Stimulated activated CD8-positive, alpha-beta memory T cell treated with anti-CD3 and anti-CD28 coated beads, Interleukin-4, amount 100 ng/mL, for 1 hour (primary cell): ENCODE data around the gene UBE4B.
"Not testable (repeated sequence)": the region's sequence is repeated elsewhere in the genome, so short reads cannot be mapped to it uniquely, and the experiment has no call there.

Experiments
- DNase-seq, 2 donors: peaks; one replicate each; pipeline ENCODE4 v3.0.0-alpha.2; 2020; ENCODE audit warnings: low read depth in 2 of 2, low spot score in 1 of 2

The UBE4B gene

GRCh38 chr1:10032590-10033358, at the start of gene UBE4B:
Gene UBE4B (plus strand): TSS chr1:10032958. CDS start chr1:10033671, 713 bp downstream.
- peak; percentile 88 to 95 for DNase-seq

DNA sequence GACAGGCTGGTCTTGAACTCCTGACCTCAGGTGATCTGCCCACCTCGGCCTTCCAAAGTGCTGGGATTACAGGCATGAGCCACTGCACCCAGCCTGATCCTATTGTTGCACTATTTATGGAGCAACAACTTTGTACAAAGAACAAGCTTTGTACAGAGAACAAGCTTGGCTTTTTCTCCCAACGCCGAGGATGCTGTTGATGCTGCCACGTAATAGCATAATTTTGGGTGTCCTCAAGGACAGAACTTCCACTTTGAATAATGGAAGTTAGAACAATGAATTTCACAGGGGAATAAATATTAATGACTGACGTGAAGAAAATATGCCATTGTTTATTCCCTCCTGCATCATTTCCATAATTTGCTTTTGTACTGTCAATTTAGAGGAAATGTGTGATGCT, 48.5 kb upstream of the UBE4B start:
- no peak for DNase-seq

DNA sequence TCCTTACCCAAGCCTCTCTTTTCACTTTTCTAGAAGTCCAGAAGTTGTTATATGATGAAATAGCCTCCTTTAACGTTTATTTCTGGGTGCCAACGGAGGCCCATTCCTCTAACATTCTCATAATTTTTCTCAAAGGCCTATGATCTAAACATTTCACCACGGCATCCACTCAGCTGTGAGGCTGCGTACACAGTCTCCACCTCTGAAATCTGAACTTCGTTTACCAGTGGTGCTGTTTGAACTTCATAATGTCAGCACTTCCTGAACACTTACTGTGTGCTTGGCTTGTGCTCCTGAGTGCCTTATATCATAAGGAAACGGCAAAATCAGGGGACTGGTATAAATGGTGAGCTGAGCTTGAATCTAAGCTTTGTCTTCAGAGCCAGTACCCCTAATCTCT, 47.8 kb upstream of the UBE4B start:
- no peak for DNase-seq

DNA sequence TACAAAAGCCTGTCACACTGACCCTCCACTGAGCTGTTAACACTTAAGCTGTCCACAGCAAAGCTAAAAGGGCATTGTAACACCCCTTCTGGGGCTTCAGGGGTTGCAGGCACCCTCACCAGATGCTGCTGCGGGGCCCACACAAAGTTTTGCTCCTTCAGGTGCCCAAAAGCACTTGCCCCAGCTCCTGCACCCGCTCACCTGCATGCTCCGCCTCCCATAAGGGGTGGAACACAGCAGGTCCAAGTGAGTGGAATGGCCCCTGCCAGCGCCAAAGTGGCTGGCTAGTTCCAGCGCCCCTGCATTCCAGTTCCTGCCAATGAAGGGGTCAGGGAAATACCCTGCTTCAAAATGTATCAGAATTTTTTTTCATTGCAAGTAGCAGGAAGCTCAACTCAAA, 43.0 kb upstream of the UBE4B start:
- DNase-seq, result no peak

DNA sequence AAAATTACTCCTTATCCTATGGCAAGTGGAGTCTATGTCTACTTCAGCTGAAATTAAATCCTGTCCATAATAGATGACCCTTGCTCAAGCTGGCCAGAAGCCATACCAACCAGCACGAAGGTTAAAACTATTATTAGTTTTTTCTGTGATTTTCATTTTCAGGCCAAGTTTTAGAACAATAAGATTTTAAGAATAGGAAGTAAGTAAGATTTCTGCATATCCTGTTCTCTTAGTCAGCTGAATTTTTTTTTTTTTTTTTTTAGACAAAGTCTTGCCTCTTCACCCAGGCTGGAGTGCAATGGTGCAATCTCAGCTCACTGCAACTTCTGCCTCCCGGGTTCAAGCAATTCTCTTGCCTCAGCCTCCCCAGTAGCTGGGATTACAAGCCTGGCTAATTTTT, 41.8 kb upstream of the UBE4B start:
- DNase-seq, result no peak

DNA sequence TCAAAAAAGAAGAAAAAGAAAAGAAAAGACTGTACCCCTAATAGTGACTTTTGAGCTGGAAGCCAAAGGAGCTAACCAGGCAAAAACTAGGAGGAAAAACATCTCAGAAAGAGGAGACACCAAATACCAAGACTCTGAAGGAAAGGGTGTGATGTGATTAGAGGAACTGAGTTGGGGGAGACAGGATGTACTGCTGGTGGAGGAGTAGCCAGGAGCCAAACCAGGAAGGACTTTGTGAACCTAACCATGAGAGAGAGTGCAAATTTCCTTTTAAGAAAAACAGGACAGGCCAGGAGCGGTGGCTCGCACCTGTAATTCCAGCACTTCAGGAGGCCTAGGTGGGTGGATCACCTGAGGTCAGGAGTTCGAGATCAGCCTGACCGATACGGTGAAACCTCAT, 39.8 kb upstream of the UBE4B start:
- DNase-seq, result no peak

- no peak for DNase-seq
Observed at GRCh38 chr1:9993561-9994075, 39.1 kb upstream of the UBE4B start.

DNA sequence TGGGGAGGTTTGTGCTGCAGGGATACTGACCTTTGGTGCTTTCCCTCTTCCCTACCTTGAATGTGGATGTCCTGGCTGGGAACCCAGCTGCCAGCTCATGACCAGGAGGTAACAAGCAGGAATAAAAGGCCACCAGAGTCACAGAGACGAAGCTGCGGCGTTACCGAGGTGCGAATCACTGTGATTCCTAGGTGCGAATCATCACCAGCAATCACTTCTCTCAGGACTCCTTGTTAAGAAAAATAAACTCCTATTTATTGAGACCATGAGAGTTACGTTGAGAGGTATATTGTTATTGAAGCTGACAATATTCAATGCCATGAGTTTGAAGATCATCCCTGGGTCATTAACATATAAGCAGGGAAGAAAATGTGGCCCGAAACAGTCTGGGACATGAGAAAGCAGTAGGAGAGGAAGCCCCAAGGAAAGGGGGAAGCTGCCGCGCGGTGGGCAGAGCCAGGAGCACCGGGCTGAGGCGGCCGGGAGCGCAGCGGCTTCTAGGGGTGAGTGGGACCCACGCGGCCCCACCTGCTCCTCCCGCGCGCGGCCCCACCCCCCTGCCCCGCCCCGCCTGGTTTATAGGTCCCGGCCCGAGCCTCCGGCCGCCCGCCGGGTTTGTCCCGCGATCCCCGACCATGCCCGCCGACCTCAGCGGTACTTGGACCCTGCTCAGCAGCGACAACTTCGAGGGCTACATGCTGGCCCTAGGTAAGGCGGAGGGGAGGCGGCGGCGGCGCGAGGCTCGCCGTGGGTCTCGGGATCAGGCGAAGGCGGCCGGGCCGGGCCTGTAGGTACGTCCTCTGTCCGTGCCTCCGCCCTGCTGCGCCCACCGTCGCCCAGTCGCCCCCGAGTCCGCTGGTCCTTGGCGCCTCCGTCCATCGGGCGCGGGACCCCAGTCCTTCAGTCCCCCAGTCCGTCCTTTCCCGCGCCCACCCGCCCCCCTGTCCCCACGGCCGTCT, 35.9 kb upstream of the UBE4B start, which contains the start of gene RBP7:
TSS of gene RBP7 (plus strand) at position 605 of the 959 bp plus-strand sequence. CDS start at position 636, 31 bp downstream.
- DNase-seq, result no peak

- no peak for DNase-seq
Observed at GRCh38 chr1:10001016-10001665, 31.6 kb upstream of the UBE4B start.

DNA sequence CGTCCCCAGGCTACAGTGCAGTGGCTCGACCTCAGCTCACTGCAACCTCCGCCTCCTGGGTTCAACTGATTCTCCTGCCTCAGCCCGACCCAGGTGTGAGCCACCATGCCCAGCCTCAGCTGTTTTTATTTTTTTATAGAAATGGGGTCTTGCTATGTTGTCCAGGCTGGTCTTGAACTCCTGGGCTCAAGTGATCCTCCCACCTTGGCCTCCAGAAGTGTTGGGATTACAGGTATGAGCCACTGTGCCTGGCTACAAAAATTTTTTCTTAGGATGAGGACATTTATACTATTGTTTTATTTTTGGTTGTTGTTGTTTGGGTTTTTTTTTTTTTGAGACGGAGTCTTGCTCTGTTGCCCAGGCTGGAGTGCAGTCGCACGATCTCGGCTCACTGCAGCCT, 27.5 kb upstream of the UBE4B start:
- not testable (repeated sequence) for DNase-seq

DNA sequence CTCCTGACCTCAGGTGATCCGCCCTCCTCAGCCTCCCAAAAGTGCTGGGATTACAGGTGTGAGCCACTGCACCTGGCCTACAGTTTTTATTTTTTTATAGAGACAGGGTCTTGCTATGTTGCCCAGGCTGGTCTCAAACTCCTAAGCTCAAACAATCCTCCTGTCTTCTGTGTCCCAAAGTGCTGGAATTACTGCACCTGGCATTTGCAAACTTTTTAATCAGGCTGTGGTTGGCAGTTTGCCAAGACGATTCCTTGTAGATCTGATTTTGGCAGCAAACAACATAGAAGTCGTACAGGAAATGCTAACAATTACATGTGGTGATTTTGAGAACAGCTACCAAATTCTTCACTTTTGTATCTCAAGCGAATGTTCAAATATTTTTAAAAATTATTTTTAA, 25.6 kb upstream of the UBE4B start:
- DNase-seq, result no peak

DNA sequence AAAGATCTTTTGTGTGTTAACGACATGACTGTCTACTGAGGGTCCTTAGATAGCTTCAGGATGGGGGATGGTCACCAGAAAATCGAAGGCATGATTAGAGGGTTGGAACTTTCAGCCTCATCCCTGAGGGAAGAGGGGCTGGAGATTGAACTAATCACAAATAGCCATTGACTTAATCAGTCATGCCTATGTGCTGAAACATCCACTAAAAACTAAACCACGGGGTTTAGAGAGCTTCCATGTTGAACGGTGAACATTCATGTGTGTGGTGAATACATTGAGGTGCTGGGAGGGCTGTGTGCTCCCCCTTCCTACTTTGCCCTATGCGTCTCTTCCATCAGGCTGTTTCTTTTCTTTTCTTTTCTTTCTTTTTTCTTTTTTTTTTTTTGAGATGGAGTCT, 18.7 kb upstream of the UBE4B start:
- DNase-seq, result no peak

GRCh38 chr1:10019561-10019960, 13.2 kb upstream of the UBE4B start:
- DNase-seq, result no peak

- no peak for DNase-seq
Observed at GRCh38 chr1:10020086-10020485, 12.7 kb upstream of the UBE4B start.

DNA sequence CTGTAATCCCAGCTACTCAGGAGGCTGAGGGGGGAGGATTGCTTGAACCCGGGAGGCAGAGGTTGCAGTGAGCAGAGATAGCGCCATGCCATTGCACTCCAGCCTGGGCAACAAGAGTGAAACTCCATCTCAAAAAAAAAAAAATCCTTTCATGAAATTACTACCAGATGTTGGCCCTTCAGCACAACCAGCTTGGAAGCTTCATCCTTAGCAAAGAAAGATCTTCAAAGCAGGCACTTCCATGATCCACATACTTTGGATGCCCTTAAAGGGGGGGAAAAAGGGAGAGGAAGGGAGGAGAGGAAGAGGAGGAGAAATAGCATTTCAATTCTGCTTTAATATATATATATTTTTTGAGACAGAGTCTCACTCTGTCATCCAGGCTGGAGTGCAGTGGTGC, 12.1 kb upstream of the UBE4B start:
- not testable (repeated sequence) for DNase-seq

DNA sequence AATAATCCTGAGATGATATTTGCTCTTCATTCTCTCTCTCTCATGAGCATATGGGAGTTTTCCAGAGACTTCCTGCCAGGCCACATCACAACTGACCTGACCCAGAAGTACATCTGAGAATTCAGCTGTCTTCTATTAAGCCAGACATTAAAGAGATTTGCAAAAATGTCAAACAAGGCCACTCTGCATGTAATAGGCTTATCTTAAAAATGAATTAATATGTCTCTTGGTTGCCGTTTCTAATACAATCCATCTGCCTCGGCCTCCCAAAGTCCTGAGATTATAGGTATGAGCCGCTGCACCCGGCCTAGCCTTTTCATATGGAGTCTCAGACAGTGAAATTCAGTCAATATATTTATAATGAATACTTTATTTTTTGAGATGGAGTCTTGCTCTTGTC, 10.8 kb upstream of the UBE4B start:
- not testable (repeated sequence) for DNase-seq

DNA sequence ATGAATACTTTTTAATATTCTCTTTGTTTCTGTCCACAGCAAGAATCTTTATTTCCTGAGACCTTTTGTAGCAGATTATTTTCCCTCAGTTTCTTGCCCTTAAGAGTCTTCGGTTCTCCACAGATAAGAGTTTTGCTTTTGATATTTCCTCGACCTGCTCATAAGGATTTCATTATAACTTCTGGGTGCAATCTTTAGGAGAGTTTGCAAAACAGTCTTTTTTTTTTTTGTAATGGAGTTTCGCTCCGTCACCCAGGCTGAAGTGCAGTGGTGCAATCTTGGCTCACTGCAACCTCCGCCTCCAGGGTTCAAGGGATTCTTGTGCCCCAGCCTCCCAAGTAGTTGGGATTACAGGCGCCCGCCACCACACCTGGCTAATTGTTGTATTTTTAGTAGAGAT, 10.1 kb upstream of the UBE4B start:
- DNase-seq, result no peak

DNA sequence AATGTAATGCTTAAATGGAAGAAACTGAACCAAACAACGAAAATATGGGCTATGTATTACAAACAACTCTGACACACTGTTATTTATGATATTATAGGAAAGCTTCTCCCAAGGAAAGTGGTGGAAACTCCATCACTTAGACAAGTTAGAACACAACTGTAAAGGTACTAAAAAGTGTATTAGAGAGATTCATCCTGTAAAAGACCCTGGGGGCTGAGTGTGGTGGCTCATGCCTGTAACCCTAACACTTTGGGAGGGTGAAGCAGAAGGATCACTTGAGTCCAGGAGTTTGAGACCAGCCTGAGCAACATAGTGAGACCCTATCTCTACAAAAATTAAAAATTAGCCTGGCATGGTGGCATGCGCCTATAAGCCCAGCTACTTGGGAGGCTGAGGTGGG, 7.4 kb upstream of the UBE4B start:
- no peak for DNase-seq

- no peak for DNase-seq
Observed at GRCh38 chr1:10027027-10027426, 5.7 kb upstream of the UBE4B start.

DNA sequence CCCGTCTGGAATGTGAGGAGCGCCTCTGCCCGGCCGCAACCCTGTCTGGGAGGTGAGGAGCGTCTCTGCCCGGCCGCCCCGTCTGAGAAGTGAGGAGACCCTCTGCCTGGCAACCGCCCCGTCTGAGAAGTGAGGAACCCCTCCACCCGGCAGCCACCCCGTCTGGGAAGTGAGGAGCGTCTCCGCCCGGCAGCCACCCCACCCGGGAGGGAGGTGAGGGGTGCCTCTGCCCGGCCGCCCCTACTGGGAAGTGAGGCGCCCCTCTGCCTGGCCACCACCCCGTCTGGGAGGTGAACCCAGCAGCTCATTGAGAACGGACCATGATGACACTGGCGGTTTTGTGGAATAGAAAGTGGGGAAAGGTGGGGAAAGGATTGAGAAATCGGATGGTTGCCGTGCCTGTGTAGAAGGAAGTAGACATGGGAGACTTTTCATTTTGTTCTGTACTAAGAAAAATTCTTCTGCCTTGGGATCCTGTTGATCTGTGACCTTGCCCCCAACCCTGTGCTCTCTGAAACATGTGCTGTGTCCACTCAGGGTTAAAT, 3.7 kb upstream of the UBE4B start:
- DNase-seq, result not testable (repeated sequence)

GRCh38 chr1:10031461-10031860, 1.3 kb upstream of the UBE4B start:
- no peak for DNase-seq
